Activated naive CD8-positive, alpha-beta T cell treated with anti-CD3 and anti-CD28 coated beads, Interleukin-2, amount 50 U/mL, for 16 hours (primary cell): ENCODE data around the gene CHMP1A.
"Not testable (repeated sequence)": the region's sequence is repeated elsewhere in the genome, so short reads cannot be mapped to it uniquely, and the experiment has no call there.

Experiments
- DNase-seq: peaks from one replicate; pipeline ENCODE4 v3.0.0-alpha.2; 2020; ENCODE audit warnings: low read depth, low spot score

Gene CHMP1A

GRCh38 chr16:89658221-89658879 is 842 bp upstream of the CHMP1A start:
- no peak for DNase-seq

- no peak for DNase-seq
Measured at GRCh38 chr16:89656435-89657121, 930 bp downstream of the CHMP1A start.

DNA sequence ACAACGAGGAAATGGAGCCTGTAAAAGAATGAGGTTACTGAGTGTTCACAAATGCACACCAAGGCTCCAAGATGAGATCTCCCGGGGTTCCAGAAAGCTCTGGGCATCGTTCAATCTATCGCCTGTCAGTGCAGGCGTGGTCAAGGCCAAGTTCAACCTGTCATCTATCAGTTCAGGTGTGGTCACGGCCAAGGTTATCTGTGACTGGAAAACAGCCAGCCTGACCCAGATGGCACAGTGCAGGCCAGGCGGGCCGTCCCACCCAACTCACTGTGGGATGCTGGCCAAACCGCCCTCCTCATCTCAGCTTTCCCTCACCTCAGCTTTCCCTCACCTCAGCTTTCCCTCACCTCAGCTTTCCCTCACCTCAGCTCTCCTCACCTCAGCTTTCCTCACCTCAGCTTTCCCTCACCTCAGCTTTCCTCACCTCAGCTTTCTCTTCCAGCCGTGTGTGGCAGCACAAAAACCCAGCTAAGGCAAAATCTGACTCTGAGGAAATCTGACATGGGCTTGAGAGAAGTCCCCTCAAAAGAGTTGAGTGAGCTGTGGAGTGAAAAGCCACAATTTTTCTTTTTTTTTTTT is 2.4 kb downstream of the CHMP1A start:
- DNase-seq = no peak

DNA sequence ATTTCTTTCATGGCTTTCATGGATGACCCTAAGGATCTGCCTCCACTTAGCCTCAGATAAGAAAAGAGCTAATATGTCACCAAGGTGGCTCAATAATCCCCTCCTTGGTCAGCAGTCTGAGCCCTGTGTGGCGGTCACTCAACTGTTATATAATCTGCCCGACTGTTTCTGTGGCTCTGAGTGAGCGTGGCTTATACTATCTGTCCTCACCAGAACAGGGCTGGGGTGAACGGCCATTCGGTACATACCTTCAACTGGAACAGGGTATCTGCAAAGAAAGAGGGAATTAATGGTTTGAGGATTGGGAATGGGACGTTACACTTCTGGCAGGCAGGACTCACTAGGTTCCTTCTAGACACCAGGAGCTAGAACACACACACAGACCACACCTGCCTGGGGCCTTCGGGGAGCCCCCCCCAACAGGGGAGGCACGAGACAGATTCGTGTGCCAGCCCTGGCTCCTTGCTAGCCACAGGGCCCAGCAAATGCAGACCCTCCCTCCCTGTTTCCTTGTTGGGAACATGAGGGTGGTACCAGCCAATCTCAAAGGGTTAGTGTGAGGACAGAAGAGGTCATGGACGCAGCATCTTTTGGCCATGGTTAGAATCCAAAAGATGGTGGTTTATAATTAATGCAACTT is 3.7 kb downstream of the CHMP1A start:
- no peak for DNase-seq

DNA sequence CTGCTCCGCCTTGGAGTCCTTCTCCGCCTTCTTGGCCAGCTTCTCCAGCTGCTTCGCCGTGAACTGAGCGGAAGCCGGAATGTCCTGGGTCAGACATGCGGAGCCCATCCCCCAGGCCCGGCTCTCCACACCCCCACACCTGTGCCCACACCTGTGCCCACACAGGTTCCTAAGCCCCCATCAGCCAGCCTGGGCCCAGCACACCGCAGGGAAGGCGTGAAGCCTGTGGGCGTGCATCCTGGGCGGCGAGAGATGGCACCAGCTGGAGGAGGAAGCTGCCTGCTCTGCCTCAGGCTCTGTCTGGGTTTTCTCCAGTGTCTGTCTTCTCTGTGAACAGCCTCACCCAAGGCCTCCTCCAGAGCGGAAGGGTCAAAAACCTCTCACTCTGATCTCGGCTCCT is 5.9 kb downstream of the CHMP1A start:
- DNase-seq = no peak

DNA sequence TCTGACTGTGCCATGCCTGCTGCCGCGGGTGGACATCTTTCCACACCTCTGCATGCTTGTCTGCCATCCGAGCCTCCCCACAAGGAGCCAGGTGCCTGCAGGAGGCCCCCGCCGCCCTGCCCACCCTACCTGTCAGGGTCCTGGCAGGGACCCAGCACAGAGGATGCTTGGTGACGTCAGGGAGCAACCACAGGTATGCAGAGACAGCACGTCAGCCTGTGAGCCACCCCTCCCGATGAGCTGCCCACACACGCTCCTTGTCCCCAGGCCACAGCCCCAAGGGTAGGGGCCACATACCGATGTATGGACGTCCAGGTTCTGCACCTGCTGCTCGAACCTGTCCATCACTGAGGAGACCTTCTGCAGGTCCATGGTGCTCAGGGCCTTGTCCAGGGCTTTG is 10.6 kb downstream of the CHMP1A start:
- no peak for DNase-seq

GRCh38 chr16:89646270-89646669 is 11.2 kb downstream of the CHMP1A start:
- DNase-seq = no peak

- no peak for DNase-seq
Measured at GRCh38 chr16:89645122-89645521, 12.4 kb downstream of the CHMP1A start.

- DNase-seq = no peak
Measured at GRCh38 chr16:89643769-89644300, 13.7 kb downstream of the CHMP1A start.

DNA sequence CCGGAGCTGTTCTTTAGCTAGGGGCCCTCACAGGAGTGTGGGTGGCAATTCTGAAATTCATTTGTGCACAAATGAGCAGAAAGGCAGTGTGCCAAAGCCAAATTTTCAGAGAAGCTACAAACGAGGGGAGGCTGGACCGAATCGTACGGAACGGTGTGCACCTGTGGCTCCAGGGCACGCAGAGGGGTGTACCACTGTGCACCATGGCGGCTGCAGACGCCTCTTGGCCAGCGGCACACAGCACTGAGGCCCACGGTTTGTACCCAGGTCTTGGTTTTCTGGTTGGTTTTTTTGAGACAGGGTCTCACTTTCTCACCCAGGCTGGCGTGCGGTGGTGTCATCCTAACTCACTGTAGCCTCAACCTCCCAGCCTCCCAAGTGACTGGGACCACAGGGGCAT is 14.9 kb downstream of the CHMP1A start:
- DNase-seq = no peak

DNA sequence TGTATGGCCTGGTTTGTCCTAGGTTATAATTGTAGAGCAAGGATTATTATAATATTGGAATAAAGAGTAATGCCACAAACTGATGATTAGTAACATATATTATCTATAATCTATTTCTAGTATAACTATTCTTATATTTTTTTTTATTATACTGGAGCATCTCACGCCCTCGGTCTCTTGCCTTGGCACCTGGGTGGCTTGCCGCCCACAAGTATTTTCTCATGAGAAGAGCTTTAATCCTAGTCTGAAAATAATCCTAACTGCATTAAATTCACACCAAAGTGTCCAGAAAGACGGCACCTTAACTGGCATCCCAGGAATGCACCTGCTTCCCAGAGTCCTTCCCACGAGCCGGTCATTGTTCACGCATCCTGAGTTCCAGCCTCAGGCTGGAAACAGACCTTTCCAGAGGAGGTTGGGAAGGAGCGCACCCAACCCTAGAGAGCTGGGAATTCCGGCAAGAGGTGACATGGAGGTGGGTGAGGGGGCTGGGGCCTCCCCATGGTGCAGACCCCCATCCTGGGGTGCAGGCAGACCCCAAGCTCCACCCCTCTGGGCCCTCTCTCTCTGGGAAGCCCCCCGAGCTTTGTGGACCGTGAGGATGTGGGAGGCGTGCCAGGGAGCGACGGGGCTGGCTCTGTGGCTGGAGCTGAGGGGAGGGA is 15.9 kb downstream of the CHMP1A start:
- no peak for DNase-seq

- DNase-seq = no peak
Measured at GRCh38 chr16:89639385-89639784, 18.1 kb downstream of the CHMP1A start.

GRCh38 chr16:89638455-89638854 is 19.1 kb downstream of the CHMP1A start:
- DNase-seq = no peak

GRCh38 chr16:89637379-89637778 is 20.1 kb downstream of the CHMP1A start:
- no peak for DNase-seq

GRCh38 chr16:89636663-89637062 is 20.8 kb downstream of the CHMP1A start:
- DNase-seq = no peak

GRCh38 chr16:89634463-89635385 is 22.8 kb downstream of the CHMP1A start:
- DNase-seq = not testable (repeated sequence)

DNA sequence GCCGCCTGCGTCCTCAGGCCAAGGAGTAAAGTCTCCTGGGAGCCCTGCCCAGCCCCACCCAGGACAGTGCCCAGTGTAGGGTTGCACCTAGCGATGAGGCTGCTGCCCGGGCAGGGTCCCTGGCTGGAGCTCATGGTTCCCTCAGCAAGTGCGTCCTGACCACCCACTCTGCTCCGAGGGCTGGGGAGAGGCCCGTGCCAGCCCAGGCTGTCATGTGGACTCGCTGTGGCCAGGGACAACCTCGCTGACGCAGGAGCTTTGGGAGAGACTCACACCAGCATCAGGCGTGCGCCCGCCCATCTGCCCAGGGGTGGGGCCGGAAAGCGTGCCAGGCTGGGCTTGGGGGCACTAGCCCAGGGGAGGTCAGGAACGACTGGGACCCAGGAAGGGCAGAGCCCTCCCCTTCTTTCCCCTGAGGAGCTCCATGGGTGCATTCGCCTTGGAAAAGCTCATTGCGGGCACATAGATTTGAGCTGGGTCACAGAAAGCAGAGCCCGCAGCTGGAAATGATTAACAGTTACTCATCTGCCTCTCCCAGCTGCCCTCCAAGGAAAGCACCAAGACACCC is 24.4 kb downstream of the CHMP1A start:
- DNase-seq = no peak

GRCh38 chr16:89629827-89630610 is 27.5 kb downstream of the CHMP1A start:
- no peak for DNase-seq
